ENCODE measurements around the gene FERMT3. TPM values are rescaled to one million over a fixed set of nuclear protein-coding genes. Genes with fewer than 3 reads are reported as not detected.

FERMT3 gene
- total RNA-seq, 2 experiments from 2014 or later: 210 to 217 TPM

- CTCF ChIA-PET: interaction anchor here (1.0 to 9.6 kb wide), 4 partner anchors 13 to 102 kb away, joined by 3 to 169 read pairs (median 89); partner anchors contain the start of genes CATSPERZ, DNAJC4, ESRRA and PLCB3
- Mint-ChIP-seq H3K4me1 (peaks cover 42% of the 10 kb centered on the region), H3K36me3 (peaks cover 57% of the 10 kb centered on the region), H3K27me3 (no peaks in the 10 kb centered on the region), H3K27ac (peak overlapping the region; percentile 7), H3K4me3 (no peak overlapping the region), H3K9me3 (ENCODE audit: low read depth) (no peaks in the 10 kb centered on the region)
- ATAC-seq (no peak), DNase-seq (no peak)
Measured at GRCh38 chr11:64201543-64201942, 5.0 kb upstream of the FERMT3 start.

- H3K9me3 Mint-ChIP-seq (ENCODE audit: low read depth): no peaks in the 10 kb centered on the region
- H3K4me3 Mint-ChIP-seq: no peak overlapping the region
- DNase-seq (no peak), ATAC-seq (no peak)
- peaks cover 60% of the 10 kb centered on the region for H3K36me3 Mint-ChIP-seq
- CTCF ChIA-PET: interaction anchor here (1.0 to 9.6 kb wide), 5 partner anchors 14 to 129 kb away, joined by 3 to 169 read pairs (median 52); partner anchors contain the start of genes CATSPERZ, ESRRA, PLCB3 and PRDX5
- H3K27ac Mint-ChIP-seq: no peak overlapping the region
- H3K27me3 Mint-ChIP-seq: no peaks in the 10 kb centered on the region
- H3K4me1 Mint-ChIP-seq: peaks cover 34% of the 10 kb centered on the region
Measured at GRCh38 chr11:64202992-64203391, 3.5 kb upstream of the FERMT3 start.

DNA sequence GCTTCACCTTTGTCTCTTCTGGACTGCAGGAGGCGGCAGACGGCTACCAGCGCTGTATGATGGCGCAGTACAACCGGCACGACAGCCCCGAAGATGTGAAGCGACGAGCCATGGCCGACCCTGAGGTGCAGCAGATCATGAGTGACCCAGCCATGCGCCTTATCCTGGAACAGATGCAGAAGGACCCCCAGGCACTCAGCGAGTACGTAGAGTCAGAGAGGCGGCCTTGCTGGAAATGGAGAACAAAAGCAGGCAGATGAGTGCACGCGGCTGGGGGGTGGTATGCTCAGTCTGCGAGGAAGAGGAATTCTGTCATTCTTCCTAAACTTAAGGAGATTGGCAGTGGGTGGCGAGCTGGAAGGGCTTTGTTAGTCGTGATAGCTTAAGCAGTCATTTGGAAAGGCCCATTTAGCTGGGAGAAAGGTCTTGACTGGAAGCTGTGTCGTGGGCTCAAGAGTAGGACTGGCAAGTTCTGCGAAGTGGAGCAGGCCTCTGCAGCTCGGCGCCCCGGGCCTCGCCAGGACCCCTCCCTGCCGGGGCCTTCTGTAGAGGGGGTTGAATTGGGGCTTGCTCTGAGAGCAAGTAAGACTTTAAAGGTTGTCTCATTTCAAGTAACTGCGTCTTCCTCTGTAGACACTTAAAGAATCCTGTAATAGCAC lies 3.0 kb upstream of the FERMT3 start:
- no peaks in the 10 kb centered on the region for H3K27me3 Mint-ChIP-seq
- ATAC-seq (no peak), DNase-seq (no peak)
- peaks cover 37% of the 10 kb centered on the region for H3K4me1 Mint-ChIP-seq
- H3K4me3 Mint-ChIP-seq: no peak overlapping the region
- peaks cover 59% of the 10 kb centered on the region for H3K36me3 Mint-ChIP-seq
- CTCF ChIA-PET: interaction anchor here (1.0 to 9.6 kb wide), 8 partner anchors 15 to 114 kb away, joined by 5 to 169 read pairs (median 22); partner anchors contain the start of genes CATSPERZ, DNAJC4, ESRRA and NUDT22
- no peak overlapping the region for H3K27ac Mint-ChIP-seq
- H3K9me3 Mint-ChIP-seq (ENCODE audit: low read depth): no peaks in the 10 kb centered on the region

- Mint-ChIP-seq H3K9me3 (ENCODE audit: low read depth) (no peaks in the 10 kb centered on the region), H3K36me3 (peaks cover 58% of the 10 kb centered on the region), H3K27ac (no peak overlapping the region), H3K4me3 (no peak overlapping the region), H3K4me1 (peaks cover 42% of the 10 kb centered on the region), H3K27me3 (no peaks in the 10 kb centered on the region)
- ATAC-seq (no peak), DNase-seq (no peak)
- CTCF ChIA-PET: interaction anchor here (0.6 to 9.6 kb wide), 27 partner anchors 9 to 245 kb away, joined by 3 to 169 read pairs (median 5); partner anchors contain the start of genes BAD, CATSPERZ, DNAJC4 and ESRRA
Measured at GRCh38 chr11:64204080-64204440, 2.5 kb upstream of the FERMT3 start.

DNA sequence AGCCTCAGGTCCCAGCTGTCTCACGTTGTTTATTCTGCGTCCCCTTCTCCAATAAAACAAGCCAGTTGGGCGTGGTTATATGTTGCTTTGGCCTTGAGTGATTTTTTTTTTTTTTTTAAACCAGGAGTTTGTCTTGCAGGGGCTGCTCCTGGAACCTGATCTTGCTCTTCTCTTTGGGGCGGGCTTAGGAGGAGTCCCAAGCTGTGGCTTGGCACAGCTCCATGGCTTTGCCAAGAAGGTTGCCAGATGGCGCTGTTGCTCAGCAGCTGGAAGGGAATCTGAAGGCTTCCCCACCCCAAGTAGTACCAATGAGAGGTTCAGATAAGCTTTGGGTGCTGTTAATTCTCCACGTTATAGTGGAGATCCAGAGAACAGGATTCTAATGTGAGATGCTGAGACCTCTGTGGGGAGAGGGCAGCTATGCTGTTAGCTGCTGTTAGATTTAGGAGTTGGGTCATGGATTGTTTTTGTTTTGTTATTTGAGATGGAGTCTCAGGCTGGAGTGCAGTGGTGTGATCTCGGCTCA lies 2.0 kb upstream of the FERMT3 start:
- Mint-ChIP-seq H3K4me1 (peaks cover 45% of the 10 kb centered on the region), H3K9me3 (ENCODE audit: low read depth) (no peaks in the 10 kb centered on the region), H3K4me3 (peak overlapping the region; percentile 45), H3K36me3 (peaks cover 60% of the 10 kb centered on the region), H3K27ac (peak overlapping the region; percentile 78), H3K27me3 (no peaks in the 10 kb centered on the region)
- DNase-seq: peak; percentile 86
- CTCF ChIA-PET: interaction anchor here (0.6 to 9.6 kb wide), 29 partner anchors 9 to 245 kb away, joined by 3 to 169 read pairs (median 5); partner anchors contain the start of genes BAD, CATSPERZ, DNAJC4 and ESRRA
- ATAC-seq: peak; percentile 30

DNA sequence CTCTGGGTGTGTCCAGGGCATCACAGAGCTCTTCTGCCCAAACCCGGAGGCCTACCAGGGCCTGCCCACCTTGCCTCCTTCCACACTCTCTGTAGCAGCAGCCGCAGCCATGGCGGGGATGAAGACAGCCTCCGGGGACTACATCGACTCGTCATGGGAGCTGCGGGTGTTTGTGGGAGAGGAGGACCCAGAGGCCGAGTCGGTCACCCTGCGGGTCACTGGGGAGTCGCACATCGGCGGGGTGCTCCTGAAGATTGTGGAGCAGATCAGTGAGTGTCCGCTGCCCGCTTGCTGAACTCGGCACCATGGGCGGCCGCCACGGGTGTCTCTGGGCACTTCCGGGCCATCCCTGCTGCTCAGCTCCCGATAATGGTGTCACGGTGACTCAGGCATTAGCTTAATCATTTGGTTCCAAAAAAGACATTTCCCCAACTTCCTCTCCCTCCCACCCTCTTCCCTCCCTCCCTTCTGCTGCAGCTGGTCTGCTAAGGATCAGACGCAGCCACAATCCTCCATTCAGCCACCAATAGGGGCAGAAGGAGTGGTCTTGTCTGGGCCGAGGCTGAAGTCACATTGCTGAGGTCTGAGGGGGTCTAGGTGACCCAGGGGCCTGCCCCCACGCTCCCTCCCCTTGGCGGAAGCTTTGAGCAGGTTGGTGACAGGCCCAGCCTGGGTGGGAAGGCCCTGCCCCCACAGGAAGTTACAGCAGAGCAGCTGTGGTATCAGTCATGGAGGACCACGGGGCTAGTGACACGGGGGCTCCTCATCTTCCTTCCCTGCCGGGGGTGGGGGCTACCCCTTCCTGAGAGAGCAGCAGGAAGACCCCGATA lies 950 bp downstream of the FERMT3 start:
- peaks cover 43% of the 10 kb centered on the region for H3K4me1 Mint-ChIP-seq
- peaks cover 49% of the 10 kb centered on the region for H3K36me3 Mint-ChIP-seq
- H3K9me3 Mint-ChIP-seq (ENCODE audit: low read depth): no peaks in the 10 kb centered on the region
- peak overlapping the region; percentile 96 for H3K27ac Mint-ChIP-seq
- CTCF ChIA-PET: interaction anchor here (0.6 to 9.6 kb wide), 23 partner anchors 10 to 386 kb away, joined by 3 to 169 read pairs (median 6); partner anchors contain the start of genes BAD, CATSPERZ, DNAJC4 and ESRRA
- DNase-seq (peak; percentile 95), ATAC-seq (peak; percentile 77)
- H3K27me3 Mint-ChIP-seq: no peaks in the 10 kb centered on the region
- peak overlapping the region; percentile 92 for H3K4me3 Mint-ChIP-seq

DNA sequence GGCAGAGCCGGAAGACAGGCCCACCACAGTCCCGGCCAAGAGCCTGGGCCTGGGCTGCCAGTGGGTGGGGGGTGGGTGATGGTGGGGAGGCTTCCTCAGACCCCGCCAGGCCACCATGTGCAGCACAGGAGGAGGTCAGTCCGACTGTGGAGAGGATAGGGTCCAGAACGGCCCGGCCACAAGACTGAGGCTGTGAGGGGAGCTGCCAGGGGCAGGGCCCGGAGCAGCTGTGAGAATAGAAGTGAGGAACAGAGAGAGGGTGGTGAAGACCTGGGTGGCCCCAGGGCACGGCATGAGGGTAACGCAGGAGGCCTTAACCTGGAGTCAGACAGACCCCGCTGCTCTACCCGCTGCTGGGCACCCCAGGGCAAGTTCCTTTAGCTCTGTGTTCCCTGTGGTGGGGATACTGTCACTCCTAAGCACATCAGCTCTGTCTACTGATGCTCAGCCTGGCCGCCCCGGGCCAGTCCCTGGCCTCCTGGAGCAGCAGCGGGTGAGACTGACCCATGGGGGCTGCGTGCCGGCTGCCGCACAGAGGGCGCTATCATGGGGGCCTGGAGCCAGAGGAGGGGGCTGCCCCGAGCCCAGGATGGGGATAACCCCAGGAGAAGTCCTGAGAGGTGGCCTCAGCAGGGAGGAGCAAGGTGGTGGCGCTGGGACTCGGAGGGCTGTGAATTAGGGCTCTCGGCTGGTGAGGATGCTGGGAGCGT lies 1.7 kb downstream of the FERMT3 start:
- peaks cover 45% of the 10 kb centered on the region for H3K36me3 Mint-ChIP-seq
- peak overlapping the region; percentile 92 for H3K4me3 Mint-ChIP-seq
- CTCF ChIA-PET: interaction anchor here (0.6 to 9.6 kb wide), 14 partner anchors 18 to 386 kb away, joined by 3 to 169 read pairs (median 15); partner anchors contain the start of genes BAD, CATSPERZ, DNAJC4 and ESRRA
- no peaks in the 10 kb centered on the region for H3K27me3 Mint-ChIP-seq
- peaks cover 42% of the 10 kb centered on the region for H3K4me1 Mint-ChIP-seq
- DNase-seq: no peak
- no peaks in the 10 kb centered on the region for H3K9me3 Mint-ChIP-seq (ENCODE audit: low read depth)
- ATAC-seq: no peak
- H3K27ac Mint-ChIP-seq: peak overlapping the region; percentile 96

DNA sequence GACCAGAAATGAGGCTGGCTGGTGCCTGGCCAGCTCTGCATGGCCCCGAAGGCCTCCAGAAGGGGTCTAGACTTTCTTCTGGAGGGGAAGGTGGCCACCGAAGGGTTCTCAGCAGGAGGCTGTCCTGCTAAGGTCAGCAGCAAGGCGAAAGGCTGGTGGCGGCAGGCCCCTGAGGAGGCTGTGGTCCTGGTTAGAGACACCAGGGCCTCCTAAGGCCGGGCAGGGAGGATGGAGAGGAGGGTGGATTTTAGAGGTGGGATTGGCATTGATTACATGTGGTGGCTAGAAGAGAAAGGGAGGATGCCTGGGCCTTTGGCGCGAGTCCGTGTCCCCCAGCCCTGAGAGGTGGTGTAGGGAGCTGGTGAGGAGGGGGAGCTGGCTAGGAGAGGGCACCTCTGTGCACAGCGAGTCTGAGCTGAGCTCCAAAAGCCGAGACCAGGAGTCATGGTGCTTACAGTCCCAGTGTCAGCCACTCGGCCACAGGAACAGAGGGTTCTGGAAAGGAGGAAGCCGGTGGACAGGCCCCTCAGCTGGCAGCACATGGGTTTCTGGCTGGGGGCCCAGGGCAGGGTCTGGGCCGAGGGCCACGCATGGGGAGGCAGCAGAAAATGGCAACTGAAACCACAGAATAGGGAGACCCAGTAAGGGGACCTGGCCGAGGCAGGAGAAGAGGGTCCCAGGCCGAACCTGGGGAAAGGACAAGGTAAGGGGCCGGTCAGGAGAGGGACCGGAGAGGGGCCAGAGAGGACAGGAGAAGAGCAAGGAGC lies 2.5 kb downstream of the FERMT3 start:
- Mint-ChIP-seq H3K27ac (peak overlapping the region; percentile 96), H3K4me1 (peaks cover 38% of the 10 kb centered on the region), H3K9me3 (ENCODE audit: low read depth) (no peaks in the 10 kb centered on the region), H3K27me3 (no peaks in the 10 kb centered on the region), H3K4me3 (peak overlapping the region; percentile 35), H3K36me3 (peaks cover 42% of the 10 kb centered on the region)
- ATAC-seq (no peak), DNase-seq (no peak)
- CTCF ChIA-PET: interaction anchor here (1.2 to 9.4 kb wide), 5 partner anchors 17 to 123 kb away, joined by 3 to 169 read pairs (median 18); partner anchors contain the start of genes CATSPERZ, DNAJC4, ESRRA and NUDT22

GRCh38 chr11:64209563-64209843 lies 3.0 kb downstream of the FERMT3 start:
- no peaks in the 10 kb centered on the region for H3K9me3 Mint-ChIP-seq (ENCODE audit: low read depth)
- DNase-seq (no peak), ATAC-seq (no peak)
- H3K27ac Mint-ChIP-seq: peak overlapping the region; percentile 41
- H3K27me3 Mint-ChIP-seq: no peaks in the 10 kb centered on the region
- CTCF ChIA-PET: interaction anchor here (4.3 kb wide), 1 partner anchor 17 kb away, joined by 36 read pairs; the partner anchor contains the start of genes NUDT22 and TRPT1
- H3K4me1 Mint-ChIP-seq: peaks cover 33% of the 10 kb centered on the region
- H3K36me3 Mint-ChIP-seq: peaks cover 38% of the 10 kb centered on the region
- no peak overlapping the region for H3K4me3 Mint-ChIP-seq

GRCh38 chr11:64210301-64211020 lies 3.9 kb downstream of the FERMT3 start:
- H3K9me3 Mint-ChIP-seq (ENCODE audit: low read depth): no peaks in the 10 kb centered on the region
- CTCF ChIA-PET: interaction anchor here (1.1 to 4.3 kb wide), 4 partner anchors 16 to 93 kb away, joined by 3 to 36 read pairs (median 8); partner anchors contain the start of genes NUDT22 and TRPT1
- no peak for ATAC-seq
- peaks cover 42% of the 10 kb centered on the region for H3K36me3 Mint-ChIP-seq
- H3K4me3 Mint-ChIP-seq: no peak overlapping the region
- H3K27ac Mint-ChIP-seq: peak overlapping the region; percentile 41
- H3K27me3 Mint-ChIP-seq: no peaks in the 10 kb centered on the region
- peaks cover 31% of the 10 kb centered on the region for H3K4me1 Mint-ChIP-seq
- DNase-seq: no peak

DNA sequence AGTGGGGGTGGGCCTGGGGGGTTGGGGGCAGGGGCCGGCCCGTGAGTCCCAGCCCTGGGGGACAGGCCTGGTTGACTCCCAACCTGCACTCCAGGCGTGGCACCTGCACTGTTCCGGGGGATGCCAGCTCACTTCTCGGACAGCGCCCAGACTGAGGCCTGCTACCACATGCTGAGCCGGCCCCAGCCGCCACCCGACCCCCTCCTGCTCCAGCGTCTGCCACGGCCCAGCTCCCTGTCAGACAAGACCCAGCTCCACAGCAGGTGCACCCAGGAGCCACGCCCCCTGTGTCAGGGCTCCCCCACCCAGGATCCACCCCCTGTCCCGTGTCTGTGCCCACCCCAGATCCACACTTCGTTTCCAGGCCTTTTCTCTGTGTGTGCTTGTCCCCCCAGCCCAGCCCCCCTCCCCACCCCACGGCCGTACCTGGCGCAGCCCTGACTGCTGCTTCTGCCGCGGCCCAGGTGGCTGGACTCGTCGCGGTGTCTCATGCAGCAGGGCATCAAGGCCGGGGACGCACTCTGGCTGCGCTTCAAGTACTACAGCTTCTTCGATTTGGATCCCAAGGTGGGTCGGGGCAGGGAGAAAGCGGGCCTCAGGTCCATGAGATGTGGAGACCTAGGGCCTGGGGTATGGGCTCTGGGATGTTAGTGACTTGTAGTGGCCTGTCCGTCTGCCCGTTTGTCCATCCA lies 4.8 kb downstream of the FERMT3 start:
- DNase-seq (no peak), ATAC-seq (no peak)
- peaks cover 41% of the 10 kb centered on the region for H3K36me3 Mint-ChIP-seq
- H3K9me3 Mint-ChIP-seq (ENCODE audit: low read depth): no peaks in the 10 kb centered on the region
- H3K27me3 Mint-ChIP-seq: no peaks in the 10 kb centered on the region
- no peak overlapping the region for H3K27ac Mint-ChIP-seq
- H3K4me3 Mint-ChIP-seq: no peak overlapping the region
- CTCF ChIA-PET: interaction anchor here (1.1 to 3.6 kb wide), 2 partner anchors 34 to 93 kb away, joined by 3 to 12 read pairs; no protein-coding TSS in a partner anchor
- peaks cover 24% of the 10 kb centered on the region for H3K4me1 Mint-ChIP-seq

Measured in activated CD8-positive, alpha-beta memory T cell treated with anti-CD3 and anti-CD28 coated beads, Interleukin-2, amount 10 ng/mL, durations not matched to agents 7 days and 5 days (primary cell).